Measurements from ENCODE around the gene MCM9. TPM values are rescaled to one million over a fixed set of nuclear protein-coding genes. Genes with fewer than 3 reads are reported as not detected.

Gene MCM9
- total RNA-seq, 1 donor from 2014 or later = 37.0 TPM

DNA sequence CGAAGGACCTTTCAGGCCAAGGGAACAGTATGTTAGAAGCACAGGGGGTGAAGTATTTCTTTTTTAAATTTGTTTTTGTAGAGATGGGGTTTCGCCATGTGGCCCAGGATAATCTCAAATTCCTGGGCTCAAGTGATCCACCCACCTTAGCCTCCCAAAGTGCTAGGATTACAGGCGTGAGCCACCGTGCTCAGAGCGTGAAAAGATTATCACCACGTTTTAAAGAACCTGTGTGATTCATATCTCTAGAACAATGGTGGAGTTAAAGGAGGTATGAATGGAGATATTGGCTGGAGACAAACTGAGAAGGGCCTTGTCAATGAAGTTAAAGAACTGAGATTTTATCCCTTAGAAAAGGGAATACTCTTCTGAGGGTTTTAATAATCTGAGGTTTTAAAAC, 31.3 kb downstream of the MCM9 start:
- ATAC-seq (ENCODE audit: low read depth) (no peak), DNase-seq (no peak)
- TF ChIP-seq, protein P1, sequence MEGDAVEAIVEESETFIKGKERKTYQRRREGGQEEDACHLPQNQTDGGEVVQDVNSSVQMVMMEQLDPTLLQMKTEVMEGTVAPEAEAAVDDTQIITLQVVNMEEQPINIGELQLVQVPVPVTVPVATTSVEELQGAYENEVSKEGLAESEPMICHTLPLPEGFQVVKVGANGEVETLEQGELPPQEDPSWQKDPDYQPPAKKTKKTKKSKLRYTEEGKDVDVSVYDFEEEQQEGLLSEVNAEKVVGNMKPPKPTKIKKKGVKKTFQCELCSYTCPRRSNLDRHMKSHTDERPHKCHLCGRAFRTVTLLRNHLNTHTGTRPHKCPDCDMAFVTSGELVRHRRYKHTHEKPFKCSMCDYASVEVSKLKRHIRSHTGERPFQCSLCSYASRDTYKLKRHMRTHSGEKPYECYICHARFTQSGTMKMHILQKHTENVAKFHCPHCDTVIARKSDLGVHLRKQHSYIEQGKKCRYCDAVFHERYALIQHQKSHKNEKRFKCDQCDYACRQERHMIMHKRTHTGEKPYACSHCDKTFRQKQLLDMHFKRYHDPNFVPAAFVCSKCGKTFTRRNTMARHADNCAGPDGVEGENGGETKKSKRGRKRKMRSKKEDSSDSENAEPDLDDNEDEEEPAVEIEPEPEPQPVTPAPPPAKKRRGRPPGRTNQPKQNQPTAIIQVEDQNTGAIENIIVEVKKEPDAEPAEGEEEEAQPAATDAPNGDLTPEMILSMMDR (IDR thresholded peaks at IDR 0.05) = no peak
- intact Hi-C loops (cut with micrococcal nuclease) = no loop called here
- POLR2A ChIA-PET = no interaction called here
- peaks cover 83% of the 10 kb centered on the region for H3K36me3 Mint-ChIP-seq (ENCODE audit: low read depth)
- no peaks in the 10 kb centered on the region for H3K9me3 Mint-ChIP-seq
- H3K27ac Mint-ChIP-seq = no peak overlapping the region
- H3K4me1 Mint-ChIP-seq = peaks cover 21% of the 10 kb centered on the region
- no peak overlapping the region for H3K4me3 Mint-ChIP-seq
- H3K27me3 Mint-ChIP-seq = no peaks in the 10 kb centered on the region
- CTCF ChIA-PET = no interaction called here

DNA sequence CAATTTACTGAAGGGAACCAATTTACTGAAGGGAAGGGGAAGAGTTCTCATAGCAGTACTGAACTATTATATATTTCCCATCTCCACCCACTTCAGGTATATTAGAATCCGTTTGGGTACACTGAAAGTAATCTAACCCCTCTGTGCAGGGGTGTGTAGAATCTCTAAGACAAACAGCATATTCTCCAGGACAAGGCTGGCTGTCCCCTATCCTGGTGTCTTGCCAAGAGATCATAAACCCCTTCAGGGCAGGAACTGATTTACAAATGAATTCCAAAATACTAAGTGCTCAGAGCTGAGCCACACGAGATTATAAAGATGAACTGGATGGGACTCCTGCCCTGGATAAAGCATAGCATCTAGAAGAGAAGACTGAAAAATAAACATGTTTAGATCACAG, 31.8 kb downstream of the MCM9 start:
- ChIA-PET POLR2A (no interaction called here), CTCF (no interaction called here)
- TF ChIP-seq, protein P1 (IDR thresholded peaks at IDR 0.05) = no peak
- Mint-ChIP-seq H3K9me3 (no peaks in the 10 kb centered on the region), H3K27me3 (no peaks in the 10 kb centered on the region), H3K4me3 (no peak overlapping the region), H3K36me3 (ENCODE audit: low read depth) (peaks cover 81% of the 10 kb centered on the region), H3K4me1 (peaks cover 22% of the 10 kb centered on the region), H3K27ac (no peak overlapping the region)
- DNase-seq (no peak), ATAC-seq (ENCODE audit: low read depth) (no peak)
- intact Hi-C loops (cut with micrococcal nuclease) = no loop called here

DNA sequence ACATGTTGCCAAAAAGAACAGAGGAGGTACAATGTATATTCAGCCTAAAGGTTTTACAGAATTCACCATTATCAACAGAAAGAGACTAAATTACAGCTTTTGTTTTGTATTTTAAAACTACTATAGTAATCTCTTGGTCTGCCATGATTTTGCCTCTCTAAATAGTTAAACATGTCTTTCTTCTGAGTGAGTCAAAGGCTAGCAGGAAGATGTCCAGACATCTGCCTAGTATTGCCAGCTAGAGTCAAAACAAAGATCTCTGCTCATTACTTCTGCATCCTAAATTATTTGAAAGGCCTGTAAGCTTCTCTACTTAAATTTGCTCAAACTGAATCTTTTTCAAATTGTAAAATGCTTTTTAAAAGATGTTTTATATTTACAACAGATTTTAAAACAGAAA, 32.2 kb downstream of the MCM9 start:
- POLR2A ChIA-PET = no interaction called here
- DNase-seq = no peak
- Mint-ChIP-seq H3K4me3 (no peak overlapping the region), H3K27ac (no peak overlapping the region), H3K9me3 (no peaks in the 10 kb centered on the region), H3K36me3 (ENCODE audit: low read depth) (peaks cover 79% of the 10 kb centered on the region), H3K4me1 (peaks cover 26% of the 10 kb centered on the region), H3K27me3 (no peaks in the 10 kb centered on the region)
- intact Hi-C loops (cut with micrococcal nuclease) = no loop called here
- TF ChIP-seq, protein P1 (IDR thresholded peaks at IDR 0.05) = no peak
- CTCF ChIA-PET = interaction anchor here (0.6 kb wide), 1 partner anchor 19 kb away, joined by 3 read pairs; no protein-coding TSS in a partner anchor
- ATAC-seq (ENCODE audit: low read depth) = no peak

DNA sequence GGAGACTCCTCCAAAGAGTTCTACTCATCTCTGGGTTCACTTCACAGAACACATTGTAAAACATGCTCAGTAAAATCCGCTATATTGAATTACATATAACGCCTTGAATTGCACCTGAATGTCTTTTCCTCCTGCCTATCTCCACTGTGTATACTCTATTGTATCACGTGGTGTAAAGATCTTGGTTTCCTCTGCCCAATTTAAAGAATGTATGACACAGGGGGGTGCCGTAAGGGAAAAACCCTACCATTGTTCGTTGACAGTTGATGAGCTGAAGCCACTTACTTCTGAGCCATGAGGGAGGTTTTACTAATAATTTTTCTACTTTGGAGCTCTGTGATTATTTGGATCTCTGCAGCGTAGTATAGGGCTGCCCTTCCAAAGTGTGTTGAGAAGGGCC, 35.0 kb downstream of the MCM9 start:
- Mint-ChIP-seq H3K27ac (no peak overlapping the region), H3K4me3 (no peak overlapping the region), H3K9me3 (no peaks in the 10 kb centered on the region), H3K27me3 (no peaks in the 10 kb centered on the region), H3K4me1 (peaks cover 38% of the 10 kb centered on the region), H3K36me3 (ENCODE audit: low read depth) (peaks cover 54% of the 10 kb centered on the region)
- CTCF ChIA-PET = no interaction called here
- DNase-seq (no peak), ATAC-seq (ENCODE audit: low read depth) (no peak)
- POLR2A ChIA-PET = no interaction called here
- TF ChIP-seq, protein P1 (IDR thresholded peaks at IDR 0.05) = no peak
- intact Hi-C loops (cut with micrococcal nuclease) = loop anchor here (10.0 kb wide), 1 partner anchor 1225 kb away; the partner anchor contains the start of gene NUS1

DNA sequence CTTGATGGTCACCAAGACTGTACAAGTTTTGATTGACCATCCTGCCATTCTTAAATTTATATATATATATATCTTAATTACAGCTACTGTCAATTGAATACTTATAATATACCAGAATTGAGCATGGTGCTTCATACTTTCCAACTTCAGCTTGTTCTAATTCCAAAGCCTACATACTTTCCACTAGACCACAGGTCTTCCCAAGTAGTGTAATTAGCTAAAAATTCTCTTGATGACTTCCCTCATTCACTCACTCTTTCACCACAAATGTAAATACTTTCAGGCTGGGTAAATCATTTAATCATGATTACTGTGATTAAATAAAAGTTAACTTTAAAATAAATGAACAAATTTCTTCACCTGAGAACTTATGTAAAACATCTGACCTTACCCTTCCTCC, 37.6 kb downstream of the MCM9 start:
- intact Hi-C loops (cut with micrococcal nuclease) = loop anchor here (10.0 kb wide), 1 partner anchor 1223 kb away; the partner anchor contains the start of gene NUS1
- H3K4me3 Mint-ChIP-seq = no peak overlapping the region
- H3K36me3 Mint-ChIP-seq (ENCODE audit: low read depth) = peaks cover 44% of the 10 kb centered on the region
- H3K4me1 Mint-ChIP-seq = peaks cover 51% of the 10 kb centered on the region
- TF ChIP-seq, protein P1 (IDR thresholded peaks at IDR 0.05) = no peak
- DNase-seq (no peak), ATAC-seq (ENCODE audit: low read depth) (no peak)
- no peaks in the 10 kb centered on the region for H3K9me3 Mint-ChIP-seq
- H3K27me3 Mint-ChIP-seq = no peaks in the 10 kb centered on the region
- ChIA-PET CTCF (interaction anchor here (1.2 to 2.8 kb wide), 5 partner anchors 15 to 332 kb away, joined by 3 to 13 read pairs (median 5); no protein-coding TSS in a partner anchor), POLR2A (interaction anchor here (2.6 kb wide), 1 partner anchor 37 kb away, joined by 10 read pairs; the partner anchor contains the start of gene MCM9)
- no peak overlapping the region for H3K27ac Mint-ChIP-seq
